GM21825 (cell line): ENCODE data around the gene UNC119.

Source experiments
- ATAC-seq: cut with Tn5 transposase; IDR thresholded peaks from one replicate; pipeline ENCODE4 v1.9.1; 2021; ENCODE audit warnings: mild to moderate bottlenecking, moderate library complexity; ENCODE audit not compliant: unreplicated experiment

The UNC119 gene

DNA sequence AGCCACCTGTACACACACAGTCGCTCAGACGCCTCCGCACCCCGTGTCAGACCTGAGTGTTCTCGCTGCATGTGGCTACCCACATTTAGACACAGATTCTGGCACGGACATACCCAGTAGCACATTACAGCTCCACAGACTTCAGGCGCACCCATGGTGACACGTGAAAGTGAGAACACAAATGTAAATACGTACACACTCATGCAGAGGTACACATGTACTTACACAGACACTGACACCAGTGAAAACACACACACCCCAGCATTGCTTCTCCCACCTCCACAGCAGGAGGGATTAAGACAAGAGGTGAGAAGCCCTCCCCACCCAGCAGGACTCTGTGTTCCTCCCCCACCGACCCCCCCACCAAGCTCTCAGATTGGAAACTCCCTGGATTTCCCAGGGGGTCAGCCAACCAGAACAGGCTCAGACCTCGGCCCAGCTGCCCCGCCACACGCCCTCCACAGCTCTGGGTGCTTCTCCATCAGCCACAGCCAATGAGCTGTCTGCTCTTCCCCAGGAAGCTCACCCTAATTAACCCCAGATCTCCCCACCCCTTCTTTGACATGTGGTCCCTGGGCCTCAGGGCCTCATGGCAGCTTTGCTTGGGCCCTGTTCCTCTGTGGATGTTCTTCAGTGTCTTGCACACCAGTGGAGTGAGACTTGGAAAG lies 51.6 kb downstream of the UNC119 start:
- ATAC-seq, result no peak

DNA sequence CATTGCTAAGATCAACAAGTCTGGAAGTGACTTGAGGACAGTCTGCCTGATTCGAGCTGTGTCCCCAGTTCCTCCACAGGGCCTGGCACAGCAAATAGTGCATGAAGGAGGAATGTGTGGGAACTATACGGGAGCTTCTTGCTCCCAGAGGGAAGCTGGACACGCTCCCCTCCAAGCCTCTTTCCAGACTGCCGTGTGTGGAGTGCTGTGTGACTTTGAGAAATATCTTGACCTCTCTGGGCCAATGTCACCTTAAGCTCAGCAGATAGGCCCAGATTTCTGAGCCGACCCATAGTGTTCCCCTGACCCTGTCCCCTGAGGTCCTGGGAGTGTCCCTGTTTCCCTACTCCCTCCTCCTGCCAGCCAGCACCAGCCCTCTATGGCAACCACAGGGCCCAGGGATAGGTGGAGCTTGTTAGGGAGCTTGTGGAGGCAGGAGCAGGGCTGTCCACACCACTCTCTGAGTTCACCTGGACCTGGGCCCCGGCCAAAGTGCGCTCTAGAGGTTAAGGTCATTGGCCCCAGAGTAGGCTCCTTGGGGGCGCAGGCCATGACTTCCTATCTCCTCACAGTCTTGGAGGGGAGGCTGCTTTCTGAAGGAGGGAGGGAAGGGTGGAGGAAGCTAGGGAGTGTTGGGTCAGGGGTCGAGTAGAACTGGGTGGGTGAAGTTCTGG lies 52.6 kb downstream of the UNC119 start:
- ATAC-seq, result no peak

DNA sequence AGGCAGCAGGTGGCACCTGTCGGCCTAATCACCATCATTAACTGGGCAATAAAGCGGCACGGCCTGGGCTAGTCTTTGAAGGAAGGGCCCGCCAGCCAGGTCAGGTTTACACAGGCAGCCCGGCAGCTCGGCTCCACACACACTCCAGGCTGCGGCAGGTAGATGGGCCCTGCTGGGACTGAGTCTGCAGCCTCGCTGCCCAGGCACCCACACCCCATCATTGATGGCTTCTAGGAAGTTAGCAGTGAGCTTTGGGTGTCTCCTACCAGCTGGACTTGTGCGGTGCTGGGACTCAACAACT lies 53.1 kb downstream of the UNC119 start:
- ATAC-seq, result no peak

DNA sequence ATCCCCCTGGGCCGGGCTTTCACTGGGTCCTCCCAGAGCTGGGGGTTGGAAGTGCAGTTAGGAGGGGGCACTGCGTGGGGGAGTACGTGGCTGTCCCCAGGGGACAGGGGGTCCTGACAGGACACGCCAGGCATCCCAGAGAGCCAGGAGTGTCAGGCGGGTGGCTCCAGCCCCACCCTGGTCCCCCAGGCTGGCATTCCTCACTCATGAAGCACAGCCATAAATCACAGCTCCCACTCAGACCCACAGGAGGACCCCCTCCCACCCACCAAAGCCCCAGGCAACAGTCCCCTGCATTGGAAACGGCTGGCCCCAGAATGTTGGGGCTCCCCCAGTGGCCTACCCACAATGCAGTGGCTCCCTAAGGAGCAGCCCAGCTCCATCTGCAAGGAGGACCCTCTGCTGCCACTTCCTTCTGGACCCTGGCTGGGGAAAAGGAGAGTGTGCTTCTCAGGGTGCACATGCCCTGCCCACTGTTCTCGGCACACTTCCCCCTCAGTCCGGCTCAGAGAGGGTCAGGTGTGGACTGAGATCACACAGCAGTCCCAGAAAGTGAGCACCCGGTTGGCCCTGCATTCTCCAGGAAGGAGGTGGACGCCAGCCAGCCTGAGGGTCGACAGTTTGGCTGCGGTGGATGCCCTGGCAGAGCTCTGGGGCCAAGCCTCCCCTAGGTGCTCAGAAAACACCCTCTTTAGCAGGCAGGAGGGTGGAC lies 53.6 kb downstream of the UNC119 start:
- ATAC-seq, result no peak

DNA sequence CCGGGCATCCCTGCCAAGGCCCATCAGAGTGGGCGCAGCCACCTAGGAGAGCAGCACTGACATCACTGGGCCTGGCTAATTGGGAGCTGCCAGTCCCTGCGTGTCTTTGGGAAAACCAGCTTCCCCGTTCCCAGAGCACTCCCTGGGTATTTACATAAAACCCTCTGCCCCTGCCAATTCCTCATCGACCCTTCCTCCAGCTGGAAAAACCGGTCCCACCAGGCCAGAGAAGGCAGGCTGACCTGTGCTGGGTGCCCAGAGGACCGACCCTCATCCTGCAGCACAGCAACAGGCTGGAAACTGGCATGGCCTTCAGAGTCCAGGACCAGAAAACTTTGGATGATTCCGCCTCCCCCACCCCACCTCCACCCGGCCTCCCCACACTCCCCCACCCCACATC lies 54.5 kb downstream of the UNC119 start:
- ATAC-seq, result no peak
